ENCODE results near the gene SYNJ1. TPM values are rescaled to one million over a fixed set of nuclear protein-coding genes. Genes with fewer than 3 reads are reported as not detected.

SYNJ1 gene
- total RNA-seq, 2 donors from 2014 or later: 7.9 to 9.2 TPM

DNA sequence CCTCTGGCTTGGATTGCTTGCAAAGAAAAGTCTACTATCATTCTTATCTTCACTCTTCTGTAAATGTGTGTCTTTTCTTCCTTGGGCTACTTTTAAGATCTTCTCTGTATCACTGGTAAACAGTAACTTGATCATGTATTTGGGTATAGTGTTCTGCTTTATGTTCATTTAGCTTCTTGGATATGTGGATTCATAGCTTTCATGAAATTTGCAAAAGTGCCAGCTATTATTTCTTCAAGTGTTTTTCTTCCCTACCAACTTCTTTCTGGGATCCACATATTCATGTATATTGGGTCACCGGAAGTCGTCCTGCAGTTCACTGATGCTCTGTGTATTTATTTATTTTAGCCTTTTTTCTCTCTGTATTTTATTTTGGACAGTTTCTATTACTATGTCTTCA, 11.3 kb downstream of the SYNJ1 start:
- 95% methylated on average over 2 of the region's 2 CpGs for WGBS
- Histone ChIP-seq H3K36me3 (no peaks in the 10 kb centered on the region), H3K9me3 (no peaks in the 10 kb centered on the region), H3K4me3 (no peak overlapping the region), H3K27ac (no peak overlapping the region), H3K27me3 (replicated peaks; ENCODE audit: insufficient read depth) (no peaks in the 10 kb centered on the region), H3K4me1 (replicated peaks) (no peaks in the 10 kb centered on the region)
- intact Hi-C loops (cut with DNase I): no loop called here
- TF ChIP-seq POLR2AphosphoS5 (IDR thresholded peaks at IDR 0.05): no peak
- no peak for TF ChIP-seq POLR2A (IDR thresholded peaks at IDR 0.05)
- TF ChIP-seq, protein P1, sequence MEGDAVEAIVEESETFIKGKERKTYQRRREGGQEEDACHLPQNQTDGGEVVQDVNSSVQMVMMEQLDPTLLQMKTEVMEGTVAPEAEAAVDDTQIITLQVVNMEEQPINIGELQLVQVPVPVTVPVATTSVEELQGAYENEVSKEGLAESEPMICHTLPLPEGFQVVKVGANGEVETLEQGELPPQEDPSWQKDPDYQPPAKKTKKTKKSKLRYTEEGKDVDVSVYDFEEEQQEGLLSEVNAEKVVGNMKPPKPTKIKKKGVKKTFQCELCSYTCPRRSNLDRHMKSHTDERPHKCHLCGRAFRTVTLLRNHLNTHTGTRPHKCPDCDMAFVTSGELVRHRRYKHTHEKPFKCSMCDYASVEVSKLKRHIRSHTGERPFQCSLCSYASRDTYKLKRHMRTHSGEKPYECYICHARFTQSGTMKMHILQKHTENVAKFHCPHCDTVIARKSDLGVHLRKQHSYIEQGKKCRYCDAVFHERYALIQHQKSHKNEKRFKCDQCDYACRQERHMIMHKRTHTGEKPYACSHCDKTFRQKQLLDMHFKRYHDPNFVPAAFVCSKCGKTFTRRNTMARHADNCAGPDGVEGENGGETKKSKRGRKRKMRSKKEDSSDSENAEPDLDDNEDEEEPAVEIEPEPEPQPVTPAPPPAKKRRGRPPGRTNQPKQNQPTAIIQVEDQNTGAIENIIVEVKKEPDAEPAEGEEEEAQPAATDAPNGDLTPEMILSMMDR (IDR thresholded peaks at IDR 0.05): no peak
- no peak for DNase-seq (ENCODE audit: low spot score)

DNA sequence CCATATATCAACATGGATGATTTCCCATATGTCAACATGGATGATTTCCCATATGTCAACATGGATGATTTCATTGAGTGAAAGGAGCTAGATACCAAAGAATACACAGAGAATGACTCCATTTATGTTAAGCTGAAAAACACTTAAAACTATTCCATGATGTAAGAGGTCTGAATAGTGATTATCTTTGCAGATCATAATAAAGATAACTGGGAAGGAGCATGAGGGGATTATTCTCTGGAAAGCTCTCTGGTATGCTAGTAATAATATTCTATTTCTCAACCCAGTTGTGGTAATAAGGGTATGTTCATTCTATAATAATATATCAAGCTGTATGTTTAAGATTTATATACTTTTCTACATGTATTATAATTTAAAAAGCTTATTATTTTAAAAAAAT, 14.1 kb downstream of the SYNJ1 start:
- H3K27me3 ChIP-seq (replicated peaks; ENCODE audit: insufficient read depth): no peaks in the 10 kb centered on the region
- no peaks in the 10 kb centered on the region for H3K4me1 ChIP-seq (replicated peaks)
- no peaks in the 10 kb centered on the region for H3K9me3 ChIP-seq
- no peak overlapping the region for H3K4me3 ChIP-seq
- no peak overlapping the region for H3K27ac ChIP-seq
- DNase-seq (ENCODE audit: low spot score): no peak
- intact Hi-C loops (cut with DNase I): no loop called here
- no peaks in the 10 kb centered on the region for H3K36me3 ChIP-seq
- TF ChIP-seq, protein P1 (IDR thresholded peaks at IDR 0.05): no peak
- TF ChIP-seq POLR2A (IDR thresholded peaks at IDR 0.05) (no peak), POLR2AphosphoS5 (IDR thresholded peaks at IDR 0.05) (no peak)

DNA sequence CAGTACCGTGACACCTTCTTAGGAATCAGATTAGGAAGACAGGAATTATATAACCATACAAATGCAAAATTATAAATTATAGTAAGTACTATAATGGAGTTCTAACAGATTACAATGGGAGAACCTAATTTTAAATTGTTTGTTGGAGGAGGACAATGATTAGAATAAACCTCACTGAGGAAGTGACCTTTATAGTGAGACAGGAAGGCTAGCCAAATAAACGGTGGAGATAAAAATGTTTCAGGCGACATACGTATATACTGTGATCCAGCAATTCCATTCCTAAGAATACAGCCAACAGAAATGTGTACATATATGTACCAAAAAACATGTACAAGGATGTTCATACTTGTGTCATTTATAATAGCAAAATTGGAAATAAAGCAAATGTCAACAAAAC, 15.2 kb downstream of the SYNJ1 start:
- WGBS: 75% methylated on average over 4 of the region's 4 CpGs

DNA sequence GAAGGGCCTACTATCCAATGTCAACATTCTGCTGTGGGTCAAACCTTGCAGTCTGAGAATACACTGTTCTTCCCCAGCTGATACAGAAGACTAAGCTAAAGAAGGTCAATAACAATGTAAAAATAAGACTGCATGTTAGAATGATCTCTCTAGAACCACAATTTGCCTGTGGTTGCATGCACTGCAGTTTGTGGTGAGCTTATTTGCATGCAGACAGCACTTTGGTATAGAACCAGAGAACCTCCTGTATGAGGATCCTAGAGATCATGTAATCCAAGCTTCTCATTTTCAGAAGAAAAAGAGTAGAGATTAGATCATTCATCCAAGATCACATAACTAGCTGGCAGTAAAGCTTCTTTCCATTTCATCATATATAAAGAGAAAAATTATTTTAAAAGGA, 15.8 kb downstream of the SYNJ1 start:
- Histone ChIP-seq H3K9me3 (no peaks in the 10 kb centered on the region), H3K4me1 (replicated peaks) (no peaks in the 10 kb centered on the region), H3K36me3 (no peaks in the 10 kb centered on the region), H3K27me3 (replicated peaks; ENCODE audit: insufficient read depth) (no peaks in the 10 kb centered on the region), H3K4me3 (no peak overlapping the region), H3K27ac (no peak overlapping the region)
- TF ChIP-seq, protein P1 (IDR thresholded peaks at IDR 0.05): no peak
- no peak for TF ChIP-seq POLR2AphosphoS5 (IDR thresholded peaks at IDR 0.05)
- intact Hi-C loops (cut with DNase I): no loop called here
- DNase-seq (ENCODE audit: low spot score): no peak

More for the DNA sequence above, 15.2 kb downstream of the SYNJ1 start:
- Histone ChIP-seq H3K9me3 (no peaks in the 10 kb centered on the region), H3K4me1 (replicated peaks) (no peaks in the 10 kb centered on the region), H3K27ac (no peak overlapping the region), H3K4me3 (no peak overlapping the region), H3K36me3 (no peaks in the 10 kb centered on the region), H3K27me3 (replicated peaks; ENCODE audit: insufficient read depth) (no peaks in the 10 kb centered on the region)
- DNase-seq (ENCODE audit: low spot score): no peak
- TF ChIP-seq POLR2AphosphoS5 (IDR thresholded peaks at IDR 0.05) (no peak), POLR2A (IDR thresholded peaks at IDR 0.05) (no peak)
- intact Hi-C loops (cut with DNase I): no loop called here

DNA sequence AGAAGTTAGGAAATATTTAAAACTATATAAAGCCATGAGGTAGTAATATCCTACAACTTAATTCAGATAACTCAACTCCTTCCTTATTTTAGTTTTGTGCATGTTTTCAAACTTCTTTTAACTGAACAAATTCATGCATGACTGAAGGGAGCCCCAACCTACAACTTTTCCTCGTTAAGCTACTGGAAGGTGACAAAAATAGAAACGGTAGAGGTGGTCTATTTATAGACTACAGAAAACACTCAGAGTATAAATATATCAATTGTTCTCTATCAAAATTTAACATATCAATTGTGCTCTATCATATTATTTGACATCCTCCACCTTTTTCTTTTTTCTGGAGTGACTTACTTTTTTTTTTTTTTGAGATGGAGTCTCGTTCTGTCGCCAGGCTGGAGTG, 16.8 kb downstream of the SYNJ1 start:
- H3K27me3 ChIP-seq (replicated peaks; ENCODE audit: insufficient read depth): no peaks in the 10 kb centered on the region
- H3K27ac ChIP-seq: no peak overlapping the region
- H3K9me3 ChIP-seq: no peaks in the 10 kb centered on the region
- intact Hi-C loops (cut with DNase I): no loop called here
- 81% methylated on average over 4 of the region's 4 CpGs for WGBS
- TF ChIP-seq POLR2AphosphoS5 (IDR thresholded peaks at IDR 0.05) (no peak), POLR2A (IDR thresholded peaks at IDR 0.05) (no peak)
- TF ChIP-seq, protein P1 (IDR thresholded peaks at IDR 0.05): no peak
- no peak for DNase-seq (ENCODE audit: low spot score)
- no peaks in the 10 kb centered on the region for H3K4me1 ChIP-seq (replicated peaks)
- H3K36me3 ChIP-seq: no peaks in the 10 kb centered on the region
- H3K4me3 ChIP-seq: no peak overlapping the region

Data from prostate gland (tissue), 2 donors.